Left lobe of liver (tissue), 2 donors: Measurements from ENCODE around the gene NMUR1. TPM values are rescaled to one million over a fixed set of nuclear protein-coding genes. Genes with fewer than 3 reads are reported as not detected.
"Not testable (repeated sequence)": the region's sequence is repeated elsewhere in the genome, so short reads cannot be mapped to it uniquely, and the experiment has no call there.

Experiments used
- ATAC-seq: fragments of 200-7000 bp; cut with Tn5 transposase; one replicate; pipeline ENCODE4 v1.9.1; 2020; ENCODE audit warnings: mild to moderate bottlenecking, moderate library complexity
- DNase-seq: peaks from one replicate; pipeline ENCODE4 v3.0.0-alpha.2; 2020; ENCODE audit warnings: low spot score
- total RNA-seq: library from RNA; stranded (reverse); gene quantifications from one replicate; pipeline ENCODE4 v1.2.1, GENCODE V29; 2021
- donor health status: DM: no; HTN: no; CAD: no; lungs with moderate emphysema.
- donor health status: DM: no; HTN: yes; CAD: no.

The NMUR1 gene
- total RNA-seq: 0.30 TPM

- DNase-seq (no peak), ATAC-seq (peak; percentile 79)
Measured at GRCh38 chr2:231530099-231531011, at the start of gene NMUR1. NMUR1 (minus strand) TSS chr2:231530445; CDS start chr2:231530361, 84 bp downstream.

DNA sequence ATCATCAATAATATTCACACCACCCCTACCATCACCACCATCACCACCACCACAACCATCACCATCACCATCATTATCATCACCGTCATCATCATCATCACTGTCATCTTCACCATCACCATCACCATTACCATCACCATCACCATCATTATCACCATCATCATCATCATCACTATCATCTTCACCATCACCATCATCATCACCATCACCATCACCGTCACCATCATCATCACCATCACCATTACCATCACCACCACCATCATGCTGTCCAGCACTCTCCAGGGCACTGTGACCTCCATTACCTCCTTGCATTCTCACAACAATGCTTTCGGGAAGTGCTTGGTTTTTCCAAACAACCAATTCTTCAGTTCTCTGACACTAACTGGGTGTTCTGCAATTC lies 49.3 kb upstream of the NMUR1 start:
- DNase-seq (no peak), ATAC-seq (no peak)

DNA sequence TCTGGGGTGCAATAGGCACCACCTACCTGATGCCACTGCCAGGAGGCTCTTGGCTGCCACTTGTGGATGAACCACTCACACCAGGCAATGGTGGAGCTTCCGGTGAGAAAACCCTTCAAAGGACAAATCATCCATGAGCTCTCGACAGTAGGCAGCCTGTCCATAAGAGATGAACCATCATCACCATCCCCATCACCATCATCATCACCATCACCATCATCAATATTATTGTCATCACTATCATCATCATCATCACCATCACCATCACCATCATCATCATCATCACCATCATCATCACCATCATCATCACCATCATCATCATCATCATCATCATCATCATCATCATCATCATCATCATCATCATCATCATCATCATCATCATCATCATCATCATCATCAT lies 48.4 kb upstream of the NMUR1 start:
- DNase-seq, ATAC-seq: not testable (repeated sequence)

- ATAC-seq (no peak), DNase-seq (no peak)
Measured at GRCh38 chr2:231576465-231576864, 46.2 kb upstream of the NMUR1 start.

- no peak for ATAC-seq
- DNase-seq: no peak
Measured at GRCh38 chr2:231575612-231576256, 45.5 kb upstream of the NMUR1 start.

DNA sequence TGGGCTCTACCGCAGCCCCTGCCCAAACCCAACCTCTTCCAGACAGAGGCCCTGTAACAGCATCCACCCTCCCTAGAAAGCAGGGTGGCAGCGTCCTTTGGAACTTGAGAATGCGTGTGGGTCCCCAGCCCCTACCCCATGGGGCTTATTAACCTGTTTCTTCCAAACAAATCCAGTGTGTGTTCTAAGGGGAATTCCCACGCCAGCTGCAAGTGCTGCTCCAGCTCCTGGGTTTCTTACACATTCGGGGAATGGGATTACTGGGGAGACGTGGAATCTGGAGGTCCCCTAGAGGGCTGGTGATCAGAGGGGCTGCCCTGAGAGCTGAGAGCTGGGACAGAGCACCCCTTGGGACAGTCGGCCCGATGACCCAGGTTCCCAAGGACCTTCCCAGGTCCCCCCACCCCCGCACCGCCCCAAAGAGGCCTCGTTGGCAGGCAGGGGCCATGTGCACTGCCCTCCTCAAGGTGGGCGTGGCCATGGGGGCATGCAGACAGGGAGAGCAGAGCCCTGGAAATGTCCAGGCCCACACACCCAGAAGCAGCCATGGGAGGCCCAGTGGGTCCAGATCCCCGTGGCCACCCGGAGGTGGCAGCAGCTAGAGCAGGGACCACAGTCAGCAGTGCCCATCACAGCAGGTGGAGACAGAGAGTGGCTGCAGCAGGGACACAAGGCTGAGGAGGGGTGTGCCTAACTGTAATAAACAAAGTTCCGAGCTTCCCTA lies 43.6 kb upstream of the NMUR1 start:
- no peak for DNase-seq
- no peak for ATAC-seq

- no peak for ATAC-seq
- no peak for DNase-seq
Measured at GRCh38 chr2:231573096-231573495, 42.9 kb upstream of the NMUR1 start.

GRCh38 chr2:231571661-231572191 lies 41.5 kb upstream of the NMUR1 start:
- no peak for ATAC-seq
- DNase-seq: no peak

DNA sequence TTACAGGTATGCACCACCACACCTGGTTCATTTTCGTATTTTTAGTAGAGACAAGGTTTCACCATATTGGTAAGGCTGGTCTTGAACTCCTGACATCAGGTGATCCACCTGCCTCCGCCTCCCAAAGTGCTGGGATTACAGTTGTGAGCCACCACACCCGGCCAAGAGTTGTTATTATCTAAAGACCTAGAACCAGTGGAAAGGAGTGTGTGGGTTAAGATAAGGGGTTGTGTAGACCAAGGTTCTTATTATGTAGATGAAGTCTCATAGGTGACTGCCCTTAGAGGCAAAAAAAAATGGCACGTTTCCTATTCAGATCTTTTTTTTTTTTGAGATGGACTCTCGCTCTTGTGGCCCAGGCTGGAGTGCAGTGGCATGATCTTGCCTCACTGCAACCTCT lies 40.7 kb upstream of the NMUR1 start:
- not testable (repeated sequence) for DNase-seq, ATAC-seq

GRCh38 chr2:231568785-231569435 lies 38.7 kb upstream of the NMUR1 start:
- ATAC-seq: no peak
- DNase-seq: no peak

- ATAC-seq (no peak), DNase-seq (no peak)
Measured at GRCh38 chr2:231568098-231568784, 38.0 kb upstream of the NMUR1 start.

DNA sequence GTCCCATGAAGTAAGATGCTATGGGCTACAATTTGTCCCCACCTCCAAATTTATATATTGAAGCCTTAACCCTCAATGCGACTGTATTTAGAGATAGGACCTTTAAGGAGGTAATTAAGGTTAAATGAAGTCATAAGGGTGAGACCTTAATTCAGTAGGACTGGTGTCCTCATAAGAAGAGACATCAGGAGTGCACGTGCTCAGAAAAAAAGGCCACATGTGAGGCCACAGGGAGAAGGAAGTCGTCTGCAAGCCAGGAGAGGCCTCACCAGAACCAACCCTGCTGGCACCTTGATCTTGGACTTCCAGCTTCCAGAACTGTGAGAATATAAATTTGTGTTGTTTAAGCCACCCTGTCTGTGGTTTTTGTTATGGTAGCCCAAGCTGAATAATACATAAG lies 36.9 kb upstream of the NMUR1 start:
- ATAC-seq: no peak
- DNase-seq: no peak

- DNase-seq (no peak), ATAC-seq (no peak)
Measured at GRCh38 chr2:231565887-231566594, 35.8 kb upstream of the NMUR1 start.

- peak; percentile 81 for ATAC-seq
- DNase-seq: no peak
Measured at GRCh38 chr2:231563378-231563961, 33.2 kb upstream of the NMUR1 start.

DNA sequence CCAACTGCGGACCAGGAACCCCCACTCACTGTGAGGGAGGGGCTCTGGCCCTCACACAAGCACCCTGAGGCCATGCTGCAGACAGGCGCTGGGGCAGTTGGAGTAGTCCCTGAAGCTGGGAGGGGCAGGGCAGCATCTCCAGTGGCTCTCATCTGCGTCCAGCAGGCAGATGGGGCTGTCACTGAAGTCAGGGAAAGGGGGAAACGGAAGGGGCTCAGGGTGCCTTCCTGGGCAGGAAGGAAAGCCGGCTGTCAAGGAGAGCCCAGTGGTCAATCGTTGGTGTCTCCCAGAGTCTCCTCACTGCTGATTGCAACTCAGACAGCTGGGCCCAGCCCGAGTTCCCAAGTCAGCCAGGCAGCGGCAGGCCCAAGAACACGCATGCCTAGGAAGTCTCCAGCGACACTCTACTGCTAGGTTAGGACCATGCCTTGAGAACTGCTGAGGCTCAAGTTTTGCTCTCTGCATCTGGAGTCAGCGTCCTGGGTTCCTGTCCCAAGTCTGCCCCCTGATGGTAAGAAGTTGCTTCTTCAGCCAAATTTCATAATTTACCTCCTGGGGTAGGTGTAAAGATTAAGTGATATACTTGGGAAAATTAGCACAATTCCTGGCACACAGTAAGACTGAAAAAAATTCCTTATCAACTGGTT lies 27.4 kb upstream of the NMUR1 start:
- peak; percentile 95 for ATAC-seq
- DNase-seq: peak; percentile 58

DNA sequence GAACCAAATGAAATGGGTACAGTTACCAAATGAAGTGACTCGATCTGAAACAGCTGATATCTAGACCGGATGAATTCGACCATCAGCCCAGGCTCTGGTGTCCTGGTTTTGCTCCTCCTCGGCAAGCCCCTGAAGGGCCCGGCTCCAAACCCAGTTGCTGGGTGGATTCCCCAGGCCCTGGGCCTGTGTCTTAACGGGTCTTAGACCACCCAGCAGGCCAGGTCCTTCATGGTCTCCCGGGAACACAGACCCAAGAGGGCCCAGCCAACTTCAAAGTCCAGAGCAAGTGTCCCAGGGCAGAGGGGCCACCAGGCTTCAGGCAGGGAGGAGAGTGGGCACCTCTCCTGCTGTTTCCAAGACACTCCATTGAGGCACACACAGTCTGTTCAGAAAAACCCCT lies 26.7 kb upstream of the NMUR1 start:
- ATAC-seq (no peak), DNase-seq (no peak)

- DNase-seq, ATAC-seq: not testable (repeated sequence)
Measured at GRCh38 chr2:231556496-231556895, 26.3 kb upstream of the NMUR1 start.

DNA sequence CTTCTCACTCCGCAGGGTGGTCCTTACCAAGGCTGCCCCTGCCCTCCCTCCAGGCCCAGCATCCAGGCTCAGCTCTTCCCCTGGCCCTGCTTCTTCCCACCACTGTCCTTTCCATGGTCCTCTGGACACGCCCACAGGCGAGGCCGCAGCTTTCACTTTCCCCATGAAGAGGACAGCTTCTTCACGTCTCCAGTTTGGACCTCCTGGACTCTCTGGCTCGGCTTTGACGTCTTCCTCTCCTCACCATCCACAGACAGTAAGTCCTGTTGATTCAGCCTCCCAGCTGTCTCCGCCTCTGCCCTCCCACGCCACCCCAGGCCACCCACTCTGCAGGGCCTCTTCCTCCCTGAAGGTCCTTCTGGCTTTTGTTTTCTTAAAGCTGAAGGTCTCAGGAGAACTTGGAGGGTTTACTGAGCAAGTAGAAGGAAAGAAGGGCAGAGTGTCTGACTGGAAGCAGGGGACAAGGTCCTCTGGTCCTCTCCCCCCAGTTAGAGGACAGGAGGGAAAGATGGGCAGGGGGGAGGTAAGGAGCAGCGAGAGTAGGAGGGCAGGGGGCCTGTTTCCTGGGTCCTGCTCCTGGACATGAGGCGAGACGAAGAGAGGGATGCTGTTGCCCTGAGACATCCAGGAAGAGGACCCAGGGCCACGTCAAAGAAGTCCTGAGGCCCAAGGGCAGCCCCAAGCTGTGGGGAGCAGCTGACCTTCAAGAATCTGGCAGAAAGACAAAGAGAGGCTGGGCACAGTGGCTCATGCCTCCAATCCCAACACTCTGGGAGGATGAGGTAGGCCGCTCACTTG lies 24.7 kb upstream of the NMUR1 start:
- ATAC-seq (peak; percentile 63), DNase-seq (no peak)
